Smooth muscle cell (in vitro differentiated cells): ENCODE measurements around the gene RABAC1. TPM values are rescaled to one million over a fixed set of nuclear protein-coding genes. Genes with fewer than 3 reads are reported as not detected.

Source experiments
- DNase-seq: peaks from one replicate; lab custom pipeline; 2025; ENCODE audit not compliant: unreplicated experiment; lab: John Stamatoyannopoulos, UW
- H2AFZ ChIP-seq: fragments of 200-600 bp; sonication (generic); 2 replicates; pipeline ENCODE4 v1.6.0; 2016; ENCODE audit warnings: antibody characterized with exemption, low read depth, mild to moderate bottlenecking
- H3F3A ChIP-seq: fragments of 200-600 bp; sonication (generic); 2 replicates; pipeline ENCODE4 v1.6.0; 2017; ENCODE audit warnings: antibody characterized with exemption, low read depth
- H3K27ac ChIP-seq: fragments of 200-600 bp; sonication (generic); 2 replicates; pipeline ENCODE4 v1.5.1; 2016; ENCODE audit warnings: low read depth, mild to moderate bottlenecking
- H3K27me3 ChIP-seq: fragments of 200-600 bp; sonication (generic); 2 replicates; pipeline ENCODE4 v1.6.1; 2016; ENCODE audit warnings: low read depth, mild to moderate bottlenecking
- H3K36me3 ChIP-seq: fragments of 200-600 bp; sonication (generic); 2 replicates; pipeline ENCODE4 v1.5.1; 2016; ENCODE audit warnings: low read depth
- H3K4me1 ChIP-seq: fragments of 200-600 bp; sonication (generic); 2 replicates; pipeline ENCODE4 v1.5.1; 2016; ENCODE audit warnings: low read depth
- H3K4me2 ChIP-seq: fragments of 200-600 bp; sonication (generic); 2 replicates; pipeline ENCODE4 v1.6.0; 2016; ENCODE audit warnings: mild to moderate bottlenecking
- H3K4me3 ChIP-seq: fragments of 200-600 bp; sonication (generic); 2 replicates; pipeline ENCODE4 v1.5.1; 2016; ENCODE audit warnings: mild to moderate bottlenecking
- H3K79me2 ChIP-seq: fragments of 200-600 bp; sonication (generic); 2 replicates; pipeline ENCODE4 v1.6.0; 2016; ENCODE audit warnings: low read depth, mild to moderate bottlenecking
- H3K9ac ChIP-seq: fragments of 200-600 bp; sonication (generic); 2 replicates; pipeline ENCODE4 v1.6.0; 2016; ENCODE audit warnings: low read depth
- H3K9me3 ChIP-seq: fragments of 200-600 bp; sonication (generic); replicated peaks from 2 replicates; pipeline ENCODE4 v1.5.1; 2016; ENCODE audit warnings: low read depth
- H4K20me1 ChIP-seq: fragments of 200-600 bp; sonication (generic); 2 replicates; pipeline ENCODE4 v1.6.0; 2016; ENCODE audit warnings: low read depth
- WGBS: methylation state at CpG from one replicate; pipeline ENCODE4 v1.1.7; 2016; ENCODE audit warnings: low lambda C conversion rate; 5-methylcytosine and 5-hydroxymethylcytosine counted together
- polyA plus RNA-seq: library from polyadenylated mRNA; unstranded; fragments of >200 nt; fragmentation: Nextera tagmentation; extraction: Ambion mirVana; gene quantifications from 2 replicates; pipeline ENCODE4 v1.2.1, GENCODE V29; 2016
- total RNA-seq: library from RNA; depleted of rRNA; stranded (reverse); fragments of >200 nt; gene quantifications from 2 replicates; pipeline ENCODE4 v1.2.3, GENCODE V29; 2014
- TF ChIP-seq, protein P1 (sequence below): fragments of 200-600 bp; sonication (generic); IDR thresholded peaks from 2 replicates; pipeline ENCODE4 v1.5.1; 2017; ENCODE audit warnings: borderline replicate concordance, mild to moderate bottlenecking, antibody characterized with exemption; ENCODE audit not compliant: insufficient read depth, poor library complexity, severe bottlenecking

RABAC1 gene
- total and polyA plus RNA-seq, 2 experiments from 2014 or later, result 304 to 581 TPM

DNA sequence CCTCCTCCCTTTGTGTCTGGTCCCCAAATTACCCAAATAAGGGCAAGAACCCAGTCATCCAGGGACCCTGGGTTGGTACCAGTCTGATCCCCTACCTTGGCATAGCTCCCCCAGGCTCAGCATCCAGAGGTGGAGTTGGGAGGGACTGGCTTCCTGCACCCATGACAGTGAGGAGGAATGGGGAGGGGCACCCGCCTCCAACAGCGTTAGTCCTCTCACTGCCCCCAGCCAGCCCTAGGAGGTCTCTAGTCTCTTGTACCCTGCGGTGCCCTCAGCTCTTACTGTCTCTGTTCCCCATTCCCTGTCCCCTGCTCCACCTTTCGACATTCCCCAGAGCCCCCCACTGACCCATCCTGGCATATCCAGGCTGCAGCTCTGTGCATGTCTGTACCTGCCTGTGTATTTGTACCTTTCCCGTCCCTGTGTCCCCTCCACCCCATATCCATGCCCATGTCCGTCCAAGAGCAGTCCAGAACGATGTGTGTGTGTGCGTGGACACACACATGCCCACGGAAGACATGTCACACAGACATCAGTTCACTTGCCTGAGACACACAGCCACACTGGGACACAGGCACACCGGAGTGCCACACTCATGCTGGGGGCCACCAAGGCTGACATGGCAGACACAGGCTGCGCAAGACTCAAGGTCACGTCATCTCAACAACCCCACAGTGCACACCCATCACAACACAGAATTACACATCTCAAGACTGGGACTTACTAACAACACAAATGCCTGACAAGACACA is 48.7 kb downstream of the RABAC1 start:
- H3K4me1 ChIP-seq, result no peaks in the 10 kb centered on the region
- H3F3A ChIP-seq, result no peaks in the 10 kb centered on the region
- H4K20me1 ChIP-seq, result peaks cover 45% of the 10 kb centered on the region
- WGBS, result 82% methylated on average over 12 of the region's 12 CpGs
- H3K27me3 ChIP-seq, result peaks cover 49% of the 10 kb centered on the region
- no peaks in the 10 kb centered on the region for H3K79me2 ChIP-seq
- no peak overlapping the region for H3K9ac ChIP-seq
- TF ChIP-seq, protein P1, sequence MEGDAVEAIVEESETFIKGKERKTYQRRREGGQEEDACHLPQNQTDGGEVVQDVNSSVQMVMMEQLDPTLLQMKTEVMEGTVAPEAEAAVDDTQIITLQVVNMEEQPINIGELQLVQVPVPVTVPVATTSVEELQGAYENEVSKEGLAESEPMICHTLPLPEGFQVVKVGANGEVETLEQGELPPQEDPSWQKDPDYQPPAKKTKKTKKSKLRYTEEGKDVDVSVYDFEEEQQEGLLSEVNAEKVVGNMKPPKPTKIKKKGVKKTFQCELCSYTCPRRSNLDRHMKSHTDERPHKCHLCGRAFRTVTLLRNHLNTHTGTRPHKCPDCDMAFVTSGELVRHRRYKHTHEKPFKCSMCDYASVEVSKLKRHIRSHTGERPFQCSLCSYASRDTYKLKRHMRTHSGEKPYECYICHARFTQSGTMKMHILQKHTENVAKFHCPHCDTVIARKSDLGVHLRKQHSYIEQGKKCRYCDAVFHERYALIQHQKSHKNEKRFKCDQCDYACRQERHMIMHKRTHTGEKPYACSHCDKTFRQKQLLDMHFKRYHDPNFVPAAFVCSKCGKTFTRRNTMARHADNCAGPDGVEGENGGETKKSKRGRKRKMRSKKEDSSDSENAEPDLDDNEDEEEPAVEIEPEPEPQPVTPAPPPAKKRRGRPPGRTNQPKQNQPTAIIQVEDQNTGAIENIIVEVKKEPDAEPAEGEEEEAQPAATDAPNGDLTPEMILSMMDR, result no peak
- H3K4me2 ChIP-seq, result no peak overlapping the region
- H3K36me3 ChIP-seq, result no peaks in the 10 kb centered on the region
- H2AFZ ChIP-seq, result no peak overlapping the region
- H3K4me3 ChIP-seq, result no peak overlapping the region
- no peak overlapping the region for H3K27ac ChIP-seq
- no peaks in the 10 kb centered on the region for H3K9me3 ChIP-seq
- DNase-seq, result no peak

DNA sequence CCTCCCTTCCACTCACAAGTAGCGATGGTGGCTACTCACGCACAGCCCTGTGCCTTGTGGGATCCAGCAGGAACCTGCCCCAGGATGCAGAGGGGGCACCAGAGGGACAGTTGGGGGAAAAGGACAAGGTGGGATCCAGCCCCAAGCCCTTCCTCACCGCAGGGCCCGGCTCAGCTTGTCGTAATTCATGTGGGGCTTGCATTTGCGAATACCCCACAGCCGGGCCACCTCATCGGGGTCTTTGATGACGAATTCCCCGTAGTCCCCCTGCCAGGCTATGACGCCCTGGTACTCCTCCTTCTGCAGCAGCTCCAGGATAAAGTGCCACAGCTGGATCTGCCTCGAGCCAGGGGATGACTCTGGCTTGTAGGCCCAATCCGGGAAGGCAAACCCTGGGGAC is 49.4 kb downstream of the RABAC1 start:
- no peak overlapping the region for H3K27ac ChIP-seq
- no peak overlapping the region for H2AFZ ChIP-seq
- H3K79me2 ChIP-seq, result no peaks in the 10 kb centered on the region
- H3K4me1 ChIP-seq, result no peaks in the 10 kb centered on the region
- no peaks in the 10 kb centered on the region for H3K36me3 ChIP-seq
- no peak overlapping the region for H3K4me2 ChIP-seq
- no peaks in the 10 kb centered on the region for H3K9me3 ChIP-seq
- DNase-seq, result no peak
- WGBS, result 74% methylated on average over 13 of the region's 13 CpGs
- peaks cover 48% of the 10 kb centered on the region for H4K20me1 ChIP-seq
- H3K27me3 ChIP-seq, result peaks cover 42% of the 10 kb centered on the region
- no peak overlapping the region for H3K4me3 ChIP-seq
- TF ChIP-seq, protein P1, result no peak
- H3K9ac ChIP-seq, result no peak overlapping the region
- no peaks in the 10 kb centered on the region for H3F3A ChIP-seq

DNA sequence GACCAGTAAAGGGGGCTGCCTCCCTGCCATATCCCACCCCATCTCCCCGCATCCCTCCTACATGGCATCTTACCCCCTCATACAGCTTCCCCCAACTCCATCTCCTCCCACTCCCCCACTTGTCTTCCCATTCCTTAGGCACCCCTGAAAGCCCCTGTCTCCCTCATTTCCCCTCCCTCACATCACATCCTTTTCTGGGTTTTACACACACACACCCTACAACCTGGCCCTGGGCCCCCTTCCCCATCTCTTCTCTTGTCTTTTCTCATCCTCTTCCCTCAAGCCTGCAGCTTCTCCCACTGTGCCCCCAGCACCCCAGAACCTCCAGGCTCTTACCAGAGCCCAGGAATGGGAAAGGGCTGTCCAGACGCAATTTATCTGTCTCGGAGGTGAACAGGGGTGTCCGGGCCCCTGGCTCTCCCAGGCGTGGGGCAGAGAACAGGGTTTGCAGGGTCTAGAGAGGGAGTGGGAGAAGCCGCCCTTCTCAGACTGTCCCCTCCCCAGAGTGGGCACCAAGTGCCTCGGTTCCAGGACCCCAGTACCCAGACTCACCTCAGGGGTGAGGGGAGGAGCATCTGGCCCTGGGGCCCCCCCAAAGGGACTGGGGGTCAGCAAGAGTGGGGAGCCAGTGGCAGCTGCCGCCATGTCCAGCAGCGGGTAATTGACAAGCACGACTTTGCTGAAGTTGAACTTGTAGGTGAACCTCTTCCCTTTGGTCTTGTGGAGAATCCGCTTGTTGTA is 50.2 kb downstream of the RABAC1 start:
- Histone ChIP-seq H2AFZ (no peak overlapping the region), H4K20me1 (peaks cover 48% of the 10 kb centered on the region), H3K9ac (no peak overlapping the region), H3K27ac (no peak overlapping the region), H3K36me3 (no peaks in the 10 kb centered on the region), H3K27me3 (peaks cover 35% of the 10 kb centered on the region), H3K4me2 (no peak overlapping the region), H3K4me1 (no peaks in the 10 kb centered on the region), H3K4me3 (no peak overlapping the region), H3K79me2 (no peaks in the 10 kb centered on the region), H3K9me3 (no peaks in the 10 kb centered on the region), H3F3A (no peaks in the 10 kb centered on the region)
- 90% methylated on average over 9 of the region's 11 CpGs for WGBS
- TF ChIP-seq, protein P1, result no peak
- no peak for DNase-seq
